GM18870 (cell line): ENCODE measurements around the gene COL11A1.
"Not testable (repeated sequence)": the region's sequence is repeated elsewhere in the genome, so short reads cannot be mapped to it uniquely, and the experiment has no call there.

ENCODE experiments used
- ATAC-seq: cut with Tn5 transposase; IDR thresholded peaks from one replicate; pipeline ENCODE4 v1.9.1; 2021; ENCODE audit warnings: moderate library complexity; ENCODE audit not compliant: unreplicated experiment

The COL11A1 gene

GRCh38 chr1:103087256-103087655, 21.1 kb downstream of the COL11A1 start:
- ATAC-seq = no peak

- ATAC-seq = no peak
Observed at GRCh38 chr1:103084181-103084580, 24.1 kb downstream of the COL11A1 start.

- ATAC-seq = no peak
Observed at GRCh38 chr1:103075316-103076000, 32.9 kb downstream of the COL11A1 start.

GRCh38 chr1:103074224-103074623, 34.1 kb downstream of the COL11A1 start:
- no peak for ATAC-seq

- ATAC-seq = no peak
Observed at GRCh38 chr1:103069201-103069600, 39.1 kb downstream of the COL11A1 start.

GRCh38 chr1:103063921-103064320, 44.4 kb downstream of the COL11A1 start:
- no peak for ATAC-seq

- no peak for ATAC-seq
Observed at GRCh38 chr1:103058391-103058790, 49.9 kb downstream of the COL11A1 start.

GRCh38 chr1:103056423-103056822, 51.9 kb downstream of the COL11A1 start:
- ATAC-seq = no peak

- ATAC-seq = not testable (repeated sequence)
Observed at GRCh38 chr1:103028110-103028509, 80.2 kb downstream of the COL11A1 start.

- ATAC-seq = no peak
Observed at GRCh38 chr1:103025858-103026409, 82.4 kb downstream of the COL11A1 start.

- no peak for ATAC-seq
Observed at GRCh38 chr1:103024051-103024450, 84.3 kb downstream of the COL11A1 start.

GRCh38 chr1:103002005-103002404, 106.3 kb downstream of the COL11A1 start:
- ATAC-seq = no peak

GRCh38 chr1:102978874-102979273, 129.4 kb downstream of the COL11A1 start:
- ATAC-seq = no peak

- ATAC-seq = no peak
Observed at GRCh38 chr1:102977292-102977691, 131.0 kb downstream of the COL11A1 start.

GRCh38 chr1:102970496-102971078, 137.7 kb downstream of the COL11A1 start:
- no peak for ATAC-seq

- ATAC-seq = no peak
Observed at GRCh38 chr1:102967786-102968185, 140.5 kb downstream of the COL11A1 start.

- no peak for ATAC-seq
Observed at GRCh38 chr1:102961549-102961948, 146.8 kb downstream of the COL11A1 start.

- ATAC-seq = no peak
Observed at GRCh38 chr1:102954576-102954975, 153.7 kb downstream of the COL11A1 start.

GRCh38 chr1:102952400-102952799, 155.9 kb downstream of the COL11A1 start:
- no peak for ATAC-seq

- no peak for ATAC-seq
Observed at GRCh38 chr1:102942324-102942723, 166.0 kb downstream of the COL11A1 start.

- ATAC-seq = no peak
Observed at GRCh38 chr1:102941366-102941947, 166.9 kb downstream of the COL11A1 start.

GRCh38 chr1:102937401-102937800, 170.9 kb downstream of the COL11A1 start:
- no peak for ATAC-seq
